Hematopoietic multipotent progenitor cell (in vitro differentiated cells): Measurements from ENCODE around the gene LDLRAD2. TPM values are rescaled to one million over a fixed set of nuclear protein-coding genes. Genes with fewer than 3 reads are reported as not detected.
"Not testable (repeated sequence)": the region's sequence is repeated elsewhere in the genome, so short reads cannot be mapped to it uniquely, and the experiment has no call there.

Experiments used
- DNase-seq, 3 donors: peaks; one replicate each; pipeline ENCODE4 v3.0.0-alpha.2; 2011 to 2015; ENCODE audit warnings: low read depth in 2 of 3, low spot score in 2 of 3
- total RNA-seq: library from RNA; depleted of rRNA; stranded (reverse); fragments of >200 nt; gene quantifications from one replicate; pipeline ENCODE4 v1.2.3, GENCODE V29; 2012

LDLRAD2 gene
- total RNA-seq, 1 donor: 9.4 TPM

DNA sequence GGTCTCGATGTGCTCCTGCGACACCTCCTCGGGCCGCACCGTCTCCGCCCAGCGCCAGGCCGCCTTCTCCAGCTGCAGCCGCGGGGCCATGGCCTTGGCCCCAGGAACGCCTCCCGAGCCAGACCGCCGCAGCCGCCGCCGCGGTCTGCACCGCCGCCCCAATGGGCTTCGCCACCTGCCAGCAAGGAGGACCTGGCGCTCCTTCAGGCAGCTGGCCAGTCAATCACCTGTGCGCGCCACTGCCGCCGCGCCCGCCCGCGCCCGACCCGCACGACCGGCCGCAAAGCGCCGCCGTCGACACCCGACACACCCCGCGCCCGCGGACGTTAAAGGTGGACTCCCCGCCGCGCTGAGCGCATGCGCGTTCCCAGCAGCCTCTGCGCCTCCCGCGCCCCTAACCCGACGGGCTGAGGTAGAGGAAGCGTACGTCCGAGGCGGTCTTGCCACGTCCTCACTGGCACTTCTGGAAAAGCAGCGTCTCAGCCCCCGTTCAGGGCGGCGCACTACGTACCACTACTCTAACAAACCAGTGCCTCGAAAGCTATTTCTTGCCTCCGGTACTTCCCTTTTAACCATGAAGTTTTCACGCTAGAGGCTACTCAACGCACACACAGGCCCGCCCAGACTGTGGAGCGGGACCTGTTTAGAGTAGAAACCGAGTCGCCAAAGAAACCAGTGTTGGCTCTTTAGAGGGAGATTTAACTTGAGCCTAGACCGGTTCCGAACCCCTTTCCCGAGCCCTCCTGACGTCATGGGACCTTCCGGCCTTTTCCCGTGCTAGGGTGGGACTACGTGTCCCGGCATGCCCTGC is 29.0 kb upstream of the LDLRAD2 start, which contains the start of gene USP48:
Gene USP48 (minus strand): TSS at position 282 of the 811 bp plus-strand sequence. CDS start 192 bp downstream, at position 90.
- peak; percentile 91 to 98 (median 96) for DNase-seq

DNA sequence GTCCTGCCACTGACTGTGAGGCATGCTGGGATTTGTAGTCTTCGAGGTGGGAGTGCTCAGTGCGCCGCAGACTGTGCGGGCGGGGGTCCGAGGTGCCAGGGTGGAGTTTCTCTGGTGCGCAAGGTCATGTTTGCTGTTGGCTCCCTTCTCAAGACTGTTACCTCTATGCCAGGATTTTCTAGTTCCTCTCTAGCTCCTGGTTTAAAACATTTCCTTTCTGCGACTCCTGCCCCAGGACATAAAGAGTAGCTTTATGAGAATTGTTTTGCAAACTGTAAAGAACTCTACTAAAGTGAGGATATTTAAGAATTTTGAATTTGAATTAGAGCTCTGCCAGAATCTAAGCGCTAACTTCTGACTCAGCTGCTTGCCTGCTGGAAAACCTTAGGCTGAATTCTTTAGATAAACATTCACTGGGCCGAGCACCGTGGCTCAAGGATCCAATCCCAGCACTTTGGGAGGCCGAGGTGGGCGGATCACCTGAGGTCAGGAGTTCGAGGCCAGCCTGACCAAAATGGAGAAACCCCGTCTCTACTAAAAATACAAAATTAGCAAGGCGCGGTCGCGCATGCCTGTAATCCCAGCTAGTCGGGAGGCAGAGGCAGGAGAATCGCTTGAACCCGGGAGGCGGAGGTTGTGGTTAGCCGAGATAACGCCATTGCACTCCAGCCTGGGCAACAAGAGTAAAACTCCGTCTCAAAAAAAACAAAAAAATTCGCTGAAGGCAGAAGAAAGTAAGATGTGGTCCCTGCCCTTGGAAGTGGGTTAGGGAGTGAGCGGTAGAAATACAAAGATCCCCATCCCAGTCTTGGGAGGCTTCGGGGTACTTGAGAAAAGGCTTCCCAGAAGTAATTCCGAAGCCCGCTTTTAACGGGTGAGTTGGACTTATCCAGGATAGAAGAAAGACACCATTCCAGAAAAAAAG is 28.1 kb upstream of the LDLRAD2 start:
- DNase-seq: no peak

DNA sequence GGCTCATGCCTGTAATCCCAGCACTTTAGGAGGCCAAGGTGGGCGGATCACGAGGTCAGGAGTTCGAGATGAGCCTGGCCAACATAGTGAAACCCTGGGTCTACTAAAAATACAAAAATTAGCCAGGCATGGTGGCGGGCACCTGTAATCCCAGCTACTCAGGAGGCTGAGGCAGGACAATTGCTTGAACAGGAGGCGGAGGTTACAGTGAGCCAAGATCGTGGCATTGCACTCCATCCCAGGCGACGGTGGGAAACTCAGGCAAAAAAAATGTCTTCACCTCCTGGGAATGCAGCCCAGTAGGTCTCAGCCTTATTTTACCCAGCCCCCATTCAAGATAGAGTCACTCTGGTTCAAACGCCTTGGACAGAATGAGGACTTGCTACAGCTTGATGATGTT is 26.3 kb upstream of the LDLRAD2 start:
- DNase-seq: not testable (repeated sequence)

DNA sequence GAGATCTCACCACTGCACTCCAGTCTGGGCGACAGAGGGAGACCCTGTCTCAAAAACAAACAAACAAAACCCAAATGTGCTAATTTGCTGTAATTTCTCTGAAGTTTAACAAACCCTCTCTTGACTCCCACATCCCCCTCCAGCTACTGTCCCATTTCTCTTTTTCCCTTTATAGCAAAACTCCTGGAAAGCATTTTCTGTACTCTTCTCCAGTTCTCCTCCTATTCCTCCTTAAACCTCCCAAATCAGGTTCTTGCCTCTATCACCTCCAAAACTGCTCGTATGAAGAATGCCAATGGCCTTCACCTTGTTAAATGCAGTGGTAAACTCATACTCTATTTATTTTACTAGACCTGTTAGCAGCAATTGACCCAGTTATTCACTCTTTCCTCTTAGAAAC is 25.4 kb upstream of the LDLRAD2 start:
- no peak for DNase-seq

DNA sequence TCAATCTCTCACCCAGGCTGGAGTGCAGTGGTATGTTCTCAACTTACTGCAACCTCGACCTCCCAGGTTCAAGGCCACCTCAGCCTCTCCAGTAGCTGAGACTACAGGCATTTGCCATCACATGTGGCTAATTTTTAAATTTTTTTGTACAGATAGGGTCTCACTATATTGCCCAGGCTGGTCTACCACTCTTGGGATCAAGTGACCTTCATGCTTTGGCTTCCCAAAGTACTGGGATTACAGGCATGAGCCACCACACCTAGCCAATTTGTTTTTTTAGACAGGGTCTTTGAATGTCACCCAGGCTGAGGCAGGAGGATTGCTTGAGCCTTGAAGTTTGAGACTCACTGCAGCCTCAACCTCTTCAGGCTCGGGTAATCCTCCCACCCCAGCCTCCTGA is 19.0 kb upstream of the LDLRAD2 start:
- DNase-seq: no peak

DNA sequence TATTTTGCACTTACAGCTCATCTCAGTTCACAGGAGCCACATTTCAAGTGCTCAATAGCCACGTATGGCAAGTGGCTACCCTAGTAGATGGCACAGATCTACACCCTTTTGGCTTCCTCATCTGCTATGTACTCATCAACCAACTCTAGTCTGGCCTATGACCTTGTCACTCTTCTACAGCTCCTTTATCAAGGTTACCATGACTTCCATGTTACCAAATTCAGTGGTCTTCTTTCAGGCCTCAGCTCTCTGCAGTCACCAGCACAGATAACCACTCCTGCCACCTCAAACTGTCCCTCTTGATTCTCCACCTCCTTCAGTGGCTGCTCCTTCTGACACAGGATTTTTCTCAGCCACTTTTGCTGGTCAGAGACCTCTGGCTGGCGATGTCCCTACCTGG is 17.4 kb upstream of the LDLRAD2 start:
- no peak for DNase-seq

DNA sequence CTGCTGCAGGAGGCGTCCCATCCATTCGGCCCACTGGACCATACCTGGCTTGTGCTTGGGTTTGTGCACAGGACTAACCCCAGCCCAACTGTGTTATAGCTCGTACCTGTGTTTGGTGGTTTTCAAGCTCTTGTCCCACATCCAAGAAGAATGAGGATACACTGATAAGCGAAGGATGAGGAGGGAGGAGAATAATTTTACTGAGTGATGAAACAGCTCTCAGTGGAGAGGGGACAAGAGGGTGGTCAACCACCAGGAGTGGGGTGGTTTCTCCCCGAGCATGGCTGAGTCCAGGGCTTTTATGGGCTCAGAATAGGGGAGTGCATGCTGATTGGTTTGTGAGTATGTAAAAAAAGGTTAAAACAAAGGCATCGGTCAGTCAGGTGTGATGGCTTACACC is 17.0 kb upstream of the LDLRAD2 start:
- DNase-seq: no peak

DNA sequence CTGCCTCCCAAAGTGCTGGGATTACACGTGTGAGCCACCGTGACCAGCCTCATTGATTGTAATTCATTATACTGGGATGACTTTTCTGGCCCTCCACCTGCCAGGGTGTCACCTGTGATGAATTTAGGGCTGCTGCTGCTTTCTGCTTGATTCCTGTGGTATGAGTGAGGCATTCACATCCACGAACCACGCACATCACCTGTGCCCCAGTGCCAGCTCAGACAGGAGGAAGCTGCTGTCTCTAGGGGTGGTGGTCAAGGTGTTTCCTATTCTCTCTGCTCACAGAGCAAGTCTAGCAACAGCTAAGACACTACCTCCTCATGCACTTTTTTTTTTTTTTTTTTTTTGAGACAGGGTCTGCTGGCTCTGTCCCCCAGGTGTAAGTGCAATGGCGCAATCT is 12.3 kb upstream of the LDLRAD2 start:
- DNase-seq: no peak

DNA sequence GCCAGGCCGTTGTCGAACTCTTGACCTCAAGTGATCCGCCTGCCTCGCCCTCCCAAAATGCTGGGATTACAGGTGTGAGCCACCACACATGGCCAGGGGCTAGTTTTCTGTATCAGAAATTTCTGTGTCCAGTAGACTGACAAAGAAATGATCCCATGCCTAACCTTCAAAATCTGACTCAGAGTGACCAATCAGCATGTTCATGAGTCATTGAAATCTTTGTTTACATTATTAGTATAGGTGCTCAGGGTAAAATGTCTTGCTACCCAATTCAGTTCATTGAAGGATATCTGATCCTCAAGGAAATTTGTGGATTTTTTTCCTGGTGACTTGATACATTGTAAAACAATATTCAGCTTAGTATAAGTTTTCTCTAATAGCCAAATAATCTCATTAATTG is 11.0 kb upstream of the LDLRAD2 start:
- no peak for DNase-seq

DNA sequence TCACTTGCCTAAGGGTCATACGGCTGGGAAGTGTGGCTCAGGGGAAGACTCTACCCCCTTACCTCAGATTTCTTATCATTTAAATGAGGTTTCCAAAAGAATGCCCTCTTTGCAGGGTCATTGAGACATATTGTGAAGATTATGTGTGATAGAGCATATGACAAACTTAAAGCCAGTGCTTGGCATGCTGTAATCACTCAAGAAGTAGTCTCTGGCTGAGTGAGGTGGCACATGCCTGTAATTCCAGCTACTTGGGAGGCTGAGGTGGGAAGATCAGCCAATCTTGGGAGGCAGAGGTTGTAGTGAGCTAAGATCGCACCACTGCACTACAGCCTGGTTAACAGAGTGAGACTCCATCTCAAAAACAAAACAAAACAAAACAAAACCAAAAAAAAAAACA is 7.5 kb upstream of the LDLRAD2 start:
- DNase-seq: no peak

DNA sequence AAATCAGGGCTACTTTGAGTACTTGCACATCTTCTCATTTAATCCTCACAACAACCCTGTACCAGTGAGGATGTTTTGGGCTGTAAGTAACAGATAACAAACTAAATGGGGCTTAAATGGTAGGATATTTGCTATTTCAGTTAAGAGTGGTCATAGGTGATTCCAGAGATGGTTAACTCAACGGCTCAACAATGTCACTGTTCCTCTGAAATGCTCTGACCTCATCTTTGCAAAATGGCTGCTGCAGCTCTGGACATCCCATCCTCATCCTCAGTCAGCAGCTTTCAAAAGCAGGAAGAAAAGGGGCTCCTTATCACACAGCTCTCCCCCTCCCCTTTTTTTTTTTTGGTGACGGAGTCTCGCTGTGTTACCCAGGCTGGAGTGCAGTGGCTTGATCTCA is 1.5 kb downstream of the LDLRAD2 start:
- no peak for DNase-seq

DNA sequence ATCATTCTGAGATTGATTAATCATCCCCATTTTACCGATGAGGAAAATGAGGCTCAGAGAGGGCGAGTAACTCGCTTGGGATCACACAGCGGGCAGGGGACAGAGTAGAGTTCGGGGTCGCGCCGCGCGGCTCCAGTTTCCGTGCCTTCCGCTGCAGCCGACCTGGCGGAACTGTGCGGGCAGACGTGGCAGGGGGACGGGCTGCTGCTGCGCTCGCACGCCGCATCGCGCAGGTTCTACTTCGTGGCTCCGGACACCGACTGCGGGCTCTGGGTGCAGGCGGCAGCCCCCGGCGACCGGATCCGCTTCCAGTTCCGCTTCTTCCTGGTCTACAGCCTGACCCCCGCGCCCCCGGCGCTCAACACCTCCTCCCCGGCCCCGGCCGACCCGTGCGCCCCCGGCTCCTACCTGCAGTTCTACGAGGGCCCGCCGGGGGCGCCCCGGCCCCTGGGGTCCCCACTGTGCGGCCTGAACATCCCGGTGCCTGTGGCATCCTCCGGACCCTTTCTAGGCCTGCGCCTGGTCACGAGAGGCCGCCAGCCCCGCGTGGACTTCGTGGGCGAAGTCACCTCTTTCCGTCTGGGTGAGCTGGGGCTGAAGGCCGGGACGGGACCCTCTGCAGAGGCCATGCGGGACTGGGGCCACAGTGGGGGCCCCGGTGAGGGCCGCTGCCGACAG is 2.3 kb downstream of the LDLRAD2 start:
- peak in 2 of 3 donors; percentile 68 to 73 for DNase-seq

DNA sequence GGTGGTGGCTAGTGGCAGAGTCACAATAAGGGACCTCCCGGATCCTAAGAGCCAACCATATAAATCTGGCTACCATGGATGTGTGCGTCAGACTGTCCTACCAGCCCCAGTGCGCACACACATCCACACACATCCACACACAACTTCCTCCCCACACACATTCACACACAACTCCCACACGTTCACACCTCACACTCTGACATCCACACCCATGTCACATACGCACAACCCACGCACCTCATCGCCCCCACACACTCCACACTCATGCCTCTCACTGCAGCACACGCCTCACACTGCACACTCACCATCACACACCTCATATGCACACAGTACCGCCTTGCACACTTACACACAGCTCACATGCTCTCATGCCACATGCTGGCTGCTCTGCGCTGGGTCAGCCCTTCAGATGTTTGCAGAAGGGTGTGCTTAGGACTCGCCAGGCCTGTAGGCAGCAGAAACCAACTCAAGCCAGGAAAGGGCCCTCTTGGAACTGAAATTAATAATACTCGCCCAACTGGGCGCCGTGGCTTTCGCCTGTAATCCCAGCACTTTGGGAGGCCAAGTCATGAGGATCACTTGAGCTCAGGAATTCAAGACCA is 3.0 kb downstream of the LDLRAD2 start:
- no peak for DNase-seq

DNA sequence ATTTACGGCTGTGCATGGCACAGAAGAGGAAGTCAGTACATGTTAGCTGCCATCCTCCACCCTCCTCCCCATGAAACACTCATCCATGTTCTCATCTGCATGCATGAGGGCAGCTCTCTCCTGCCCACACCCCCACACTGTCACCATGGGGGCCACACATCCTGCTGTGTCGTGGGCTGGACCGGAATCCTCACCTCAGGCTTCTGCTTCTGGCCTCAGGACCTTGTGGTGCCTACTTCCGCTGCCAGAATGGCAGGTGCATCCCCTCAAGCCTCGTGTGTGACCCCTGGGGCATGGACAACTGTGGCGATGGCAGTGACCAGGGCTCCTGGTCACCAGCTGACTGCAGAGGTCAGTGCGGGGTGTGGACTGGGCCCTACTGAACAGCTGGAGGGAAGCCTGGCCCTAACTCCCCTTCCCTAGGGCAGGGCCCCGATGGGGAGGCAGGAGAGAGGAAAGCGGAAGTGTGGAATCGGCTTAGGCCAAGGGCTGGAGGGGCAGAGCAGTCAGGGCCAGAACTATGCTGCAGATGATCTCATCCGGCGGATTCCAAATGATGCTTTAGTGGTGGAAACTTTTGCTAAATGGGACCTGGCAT is 3.8 kb downstream of the LDLRAD2 start:
- peak in 2 of 3 donors; percentile 88 to 96 for DNase-seq

DNA sequence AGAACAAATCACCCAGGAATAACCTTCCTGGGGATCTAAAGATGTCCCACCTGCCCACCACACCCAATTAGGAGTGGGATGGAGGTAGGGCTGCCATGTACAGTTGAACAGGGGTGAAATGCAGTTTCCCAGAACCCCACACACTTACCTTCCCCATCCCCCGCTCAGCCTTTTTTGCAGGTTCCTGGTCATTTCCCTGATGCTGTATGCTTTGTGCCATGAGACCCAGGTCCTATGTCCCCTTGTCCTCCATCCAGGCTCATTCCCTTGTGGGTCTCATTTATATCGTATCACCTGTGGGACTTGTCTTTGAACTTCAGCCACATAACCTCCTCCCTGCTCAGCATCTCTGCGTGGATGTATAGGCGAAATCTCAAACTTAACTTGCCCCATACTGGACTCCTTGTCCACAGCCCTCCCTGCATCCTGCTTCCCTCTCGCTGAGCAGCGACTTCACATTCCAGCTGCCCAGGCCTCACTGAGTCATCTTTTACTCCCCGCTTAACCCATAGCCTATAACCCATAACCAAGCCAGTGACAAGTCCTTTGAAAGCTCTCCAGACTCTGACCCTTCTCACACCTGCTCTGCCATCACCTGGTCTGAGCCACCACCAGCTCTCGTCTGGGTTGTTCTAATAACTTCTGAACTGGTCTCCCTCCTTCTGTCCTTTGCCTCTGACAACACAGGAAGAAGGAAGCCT is 4.7 kb downstream of the LDLRAD2 start:
- DNase-seq: no peak

DNA sequence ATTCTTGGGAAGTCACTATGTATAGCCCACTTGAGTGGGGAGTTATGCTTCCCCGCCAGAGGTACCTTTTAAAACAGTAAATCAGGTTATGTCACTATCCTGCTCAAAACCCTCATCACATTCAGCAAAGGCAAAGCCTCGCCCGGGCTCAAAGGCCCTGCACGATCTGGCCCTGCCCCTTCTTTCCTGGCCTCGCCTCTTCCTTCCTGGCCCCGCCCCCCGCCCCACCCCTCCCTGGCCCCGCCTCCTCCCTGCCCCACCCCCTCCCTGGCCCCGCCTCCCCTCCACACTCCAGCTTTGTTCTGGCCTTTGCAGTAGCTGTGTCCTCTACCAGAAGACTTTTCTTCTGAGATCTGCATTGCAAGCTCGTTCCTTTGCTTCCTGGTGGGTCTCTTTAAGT is 6.6 kb downstream of the LDLRAD2 start:
- peak in 2 of 3 donors; percentile 59 to 77 for DNase-seq

DNA sequence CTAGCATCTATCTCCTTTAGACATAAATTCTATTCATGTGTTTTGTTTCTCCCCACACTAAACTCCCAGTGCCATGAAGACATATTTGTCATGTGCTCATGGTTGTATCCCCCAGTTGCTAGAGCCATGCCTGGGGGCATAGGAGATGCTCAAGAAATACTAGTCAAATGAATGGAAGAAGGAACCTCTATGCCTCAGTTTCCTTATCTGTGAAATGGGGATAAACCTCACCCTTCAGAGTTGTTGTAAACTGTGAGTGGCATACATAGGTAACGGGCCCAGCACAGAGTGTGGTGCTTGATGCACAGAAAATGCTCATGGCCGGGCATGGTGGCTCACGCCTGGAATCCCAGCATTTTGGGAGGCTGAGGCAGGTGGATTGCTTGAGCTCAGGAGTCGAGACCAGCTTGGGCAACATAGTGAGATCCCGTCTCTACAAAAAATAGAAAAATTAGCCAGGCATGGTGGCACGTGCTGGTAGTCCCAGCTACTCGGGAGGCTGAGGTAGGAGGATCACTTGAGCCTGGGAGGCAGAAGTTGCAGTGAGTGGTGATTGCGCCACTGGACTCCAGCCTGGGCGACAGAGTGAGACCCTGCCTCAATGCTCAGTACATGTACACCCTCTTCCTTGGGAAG is 8.7 kb downstream of the LDLRAD2 start:
- DNase-seq: no peak

DNA sequence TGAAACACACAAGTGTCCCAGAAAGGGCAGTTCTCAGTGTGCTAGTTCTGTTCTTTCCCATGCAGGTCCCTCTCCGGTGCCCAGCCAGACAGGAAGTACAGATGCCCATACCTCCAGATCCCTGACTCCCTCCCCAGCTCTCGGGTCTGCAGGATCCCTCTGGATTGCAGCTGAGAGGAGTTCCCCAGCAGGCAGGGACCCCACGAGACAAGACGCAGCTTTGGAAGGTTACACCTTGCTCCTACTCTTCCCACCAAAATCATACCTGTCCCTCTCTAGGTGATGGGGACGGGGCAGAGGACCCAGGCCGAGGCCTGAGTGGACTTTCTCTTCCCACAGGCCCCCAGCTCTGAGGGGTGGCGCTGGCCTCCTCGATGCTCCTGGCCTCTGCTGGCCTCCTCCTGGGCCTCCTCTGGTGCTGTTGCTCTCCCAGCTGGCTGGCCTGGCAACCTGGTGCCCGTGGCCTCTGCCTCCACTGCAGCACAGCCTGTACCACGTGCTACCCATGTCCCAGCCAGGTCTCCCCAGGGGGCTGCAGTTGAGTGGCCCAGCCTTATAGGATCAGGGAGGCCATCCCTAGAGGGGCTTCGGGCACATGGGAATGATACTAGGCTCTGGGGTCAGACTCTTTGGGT is 9.4 kb downstream of the LDLRAD2 start:
- no peak for DNase-seq

DNA sequence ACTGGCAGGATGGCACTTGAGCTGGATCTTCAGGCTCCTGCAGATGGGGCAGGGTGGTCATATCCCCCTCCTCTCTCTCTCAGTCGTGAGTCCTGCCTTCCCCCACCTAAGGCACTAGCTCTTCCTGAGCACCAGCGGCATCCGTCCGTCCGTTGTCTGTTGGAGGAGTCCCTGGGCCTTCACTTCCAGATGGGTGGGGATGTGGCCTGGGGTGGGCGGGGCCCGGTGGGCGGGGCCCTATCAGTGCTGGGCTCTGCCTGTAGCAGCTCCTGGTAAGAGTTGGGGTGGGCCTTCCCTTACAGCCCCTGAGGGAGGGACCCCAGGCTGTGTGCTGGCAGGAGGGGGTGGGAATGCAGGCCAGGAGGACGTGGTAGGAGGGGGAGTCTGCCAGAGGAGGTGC is 10.3 kb downstream of the LDLRAD2 start:
- DNase-seq: no peak
